ENCODE data around the gene IGLL5.
A peak's percentile ranks its signal among the peaks of the same experiment; 100 is the strongest.

The IGLL5 gene

DNA sequence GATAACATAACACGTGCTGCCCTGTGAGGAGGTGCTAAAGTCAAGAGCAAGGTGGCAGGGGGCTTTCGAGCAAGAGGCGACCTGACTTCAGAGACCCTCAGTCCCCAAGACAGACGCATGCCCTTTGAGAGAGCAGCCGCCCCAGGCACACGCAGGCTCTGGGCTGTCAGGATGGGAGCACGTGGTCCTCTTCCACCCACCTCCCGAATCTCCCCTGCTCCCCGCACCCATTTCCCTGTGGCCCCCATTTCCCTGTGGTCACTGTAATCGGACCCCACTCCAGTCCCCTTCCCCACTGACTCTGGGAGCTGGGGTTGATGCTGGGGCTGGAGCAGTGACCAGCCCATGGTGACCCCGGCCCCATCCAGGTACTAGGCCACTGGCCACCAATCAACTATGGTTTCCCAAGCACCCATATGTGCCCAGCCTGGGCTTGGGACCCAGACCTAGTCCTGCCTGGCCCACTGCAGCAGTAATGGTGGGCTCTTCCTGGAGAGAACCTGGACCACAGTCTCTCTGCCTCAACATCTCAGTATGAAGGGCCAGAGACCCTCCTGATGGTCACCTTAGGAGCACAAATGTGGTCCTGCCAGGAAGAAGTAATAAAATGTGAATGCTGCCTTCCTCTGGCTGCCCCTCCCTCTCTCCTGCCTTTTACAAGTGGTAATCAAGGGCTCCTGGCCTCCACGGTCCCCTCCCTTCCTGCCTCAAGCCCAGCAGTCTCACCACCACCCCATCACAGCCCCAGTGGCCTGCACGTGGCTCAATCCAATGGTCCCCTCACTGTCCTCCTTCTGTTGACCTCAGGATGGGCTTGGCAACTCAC is 39.0 kb downstream of the IGLL5 start:
- in situ Hi-C loops (cut with HindIII; ENCODE audit: low pct_ligation_motif_present, low sequenced_read_pairs) = no loop called here
- Histone ChIP-seq H3K4me3 (ENCODE audit: low read depth, low read length) (no peak overlapping the region), H3K36me3 (replicated peaks) (no peaks in the 10 kb centered on the region), H3K27ac (no peak overlapping the region), H3K27me3 (replicated peaks) (peaks cover 17% of the 10 kb centered on the region)
- no peak for DNase-seq
- TF ChIP-seq, protein P1, sequence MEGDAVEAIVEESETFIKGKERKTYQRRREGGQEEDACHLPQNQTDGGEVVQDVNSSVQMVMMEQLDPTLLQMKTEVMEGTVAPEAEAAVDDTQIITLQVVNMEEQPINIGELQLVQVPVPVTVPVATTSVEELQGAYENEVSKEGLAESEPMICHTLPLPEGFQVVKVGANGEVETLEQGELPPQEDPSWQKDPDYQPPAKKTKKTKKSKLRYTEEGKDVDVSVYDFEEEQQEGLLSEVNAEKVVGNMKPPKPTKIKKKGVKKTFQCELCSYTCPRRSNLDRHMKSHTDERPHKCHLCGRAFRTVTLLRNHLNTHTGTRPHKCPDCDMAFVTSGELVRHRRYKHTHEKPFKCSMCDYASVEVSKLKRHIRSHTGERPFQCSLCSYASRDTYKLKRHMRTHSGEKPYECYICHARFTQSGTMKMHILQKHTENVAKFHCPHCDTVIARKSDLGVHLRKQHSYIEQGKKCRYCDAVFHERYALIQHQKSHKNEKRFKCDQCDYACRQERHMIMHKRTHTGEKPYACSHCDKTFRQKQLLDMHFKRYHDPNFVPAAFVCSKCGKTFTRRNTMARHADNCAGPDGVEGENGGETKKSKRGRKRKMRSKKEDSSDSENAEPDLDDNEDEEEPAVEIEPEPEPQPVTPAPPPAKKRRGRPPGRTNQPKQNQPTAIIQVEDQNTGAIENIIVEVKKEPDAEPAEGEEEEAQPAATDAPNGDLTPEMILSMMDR (IDR thresholded peaks at IDR 0.05; ENCODE audit: low read depth, low read length, missing control alignments) = no peak

DNA sequence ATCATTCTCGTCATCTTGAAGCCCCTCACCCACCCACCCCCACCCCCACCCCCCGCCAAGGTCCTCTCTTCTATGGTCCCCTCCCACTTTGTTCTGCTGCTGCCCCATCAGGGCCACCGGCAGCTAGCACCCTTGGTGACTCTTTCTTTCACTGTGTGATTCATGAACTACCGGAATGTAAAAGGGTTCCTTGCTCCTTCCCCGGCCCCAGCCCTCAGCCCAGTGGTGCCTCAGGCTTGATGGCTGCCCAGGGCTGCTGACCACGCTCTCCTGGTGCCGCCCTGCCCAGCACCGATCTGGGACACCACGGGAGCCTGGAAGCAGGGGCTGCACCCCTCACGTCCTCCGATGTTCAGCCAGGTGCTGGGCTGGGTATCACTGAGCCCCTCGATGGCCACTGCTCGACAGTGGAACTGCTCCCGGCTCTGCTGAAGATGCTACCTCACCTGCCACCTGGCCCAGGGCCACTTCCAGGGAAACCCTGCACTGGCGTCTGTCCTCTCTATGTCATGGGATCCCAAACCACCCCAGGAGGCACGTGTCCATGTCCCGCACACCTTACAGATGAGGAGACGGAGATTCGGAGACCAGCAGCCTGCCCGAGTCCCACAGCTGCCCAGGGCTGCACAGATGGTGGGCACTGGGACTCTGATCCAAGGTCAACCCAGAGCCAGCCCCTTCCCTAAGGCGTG is 39.7 kb downstream of the IGLL5 start:
- Histone ChIP-seq H3K4me3 (ENCODE audit: low read depth, low read length) (no peak overlapping the region), H3K27me3 (replicated peaks) (peaks cover 17% of the 10 kb centered on the region), H3K27ac (no peak overlapping the region), H3K36me3 (replicated peaks) (no peaks in the 10 kb centered on the region)
- no peak for DNase-seq
- TF ChIP-seq, protein P1 (IDR thresholded peaks at IDR 0.05; ENCODE audit: low read depth, low read length, missing control alignments) = no peak
- in situ Hi-C loops (cut with HindIII; ENCODE audit: low pct_ligation_motif_present, low sequenced_read_pairs) = no loop called here

DNA sequence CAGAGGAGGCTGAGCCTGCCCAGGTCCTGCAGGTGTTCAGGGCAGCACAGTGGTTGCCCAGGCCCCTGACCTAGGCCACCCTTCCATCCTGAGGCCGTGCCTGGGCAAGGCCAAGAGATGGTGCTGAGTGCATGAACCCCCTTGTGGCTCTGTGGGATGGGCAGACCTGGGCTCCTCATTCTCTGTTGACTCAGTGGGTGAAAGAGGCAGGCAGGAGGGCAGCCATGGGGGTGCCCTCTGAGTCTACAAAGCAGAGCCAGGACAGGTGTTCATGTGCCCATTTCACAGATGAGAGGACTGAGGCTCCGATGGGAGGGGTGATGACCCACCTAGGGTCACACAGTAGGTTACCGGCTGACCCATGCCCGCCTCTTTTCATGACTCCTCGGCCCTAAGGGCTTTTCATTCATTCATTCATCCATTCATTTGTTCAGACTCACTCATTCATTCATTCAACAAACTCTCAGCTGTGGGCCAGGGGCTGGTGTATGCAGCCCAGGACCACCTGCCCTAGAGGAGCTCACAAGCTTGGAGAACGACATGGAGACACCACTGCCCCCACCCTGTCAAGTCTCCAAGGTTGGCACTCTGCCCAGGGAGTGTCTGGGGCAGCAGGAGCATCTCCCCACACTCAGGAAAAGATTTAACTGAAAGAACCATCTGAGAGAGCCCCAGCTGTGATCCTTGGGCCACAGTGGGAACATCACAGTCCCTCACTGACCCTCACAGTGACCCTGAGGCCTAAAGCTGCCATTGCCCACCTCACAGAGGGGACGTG is 40.5 kb downstream of the IGLL5 start:
- in situ Hi-C loops (cut with HindIII; ENCODE audit: low pct_ligation_motif_present, low sequenced_read_pairs) = no loop called here
- DNase-seq = no peak
- peak overlapping the region; percentile 30 for H3K27ac ChIP-seq
- no peaks in the 10 kb centered on the region for H3K36me3 ChIP-seq (replicated peaks)
- peaks cover 17% of the 10 kb centered on the region for H3K27me3 ChIP-seq (replicated peaks)
- TF ChIP-seq, protein P1 (IDR thresholded peaks at IDR 0.05; ENCODE audit: low read depth, low read length, missing control alignments) = no peak
- H3K4me3 ChIP-seq (ENCODE audit: low read depth, low read length) = no peak overlapping the region

DNA sequence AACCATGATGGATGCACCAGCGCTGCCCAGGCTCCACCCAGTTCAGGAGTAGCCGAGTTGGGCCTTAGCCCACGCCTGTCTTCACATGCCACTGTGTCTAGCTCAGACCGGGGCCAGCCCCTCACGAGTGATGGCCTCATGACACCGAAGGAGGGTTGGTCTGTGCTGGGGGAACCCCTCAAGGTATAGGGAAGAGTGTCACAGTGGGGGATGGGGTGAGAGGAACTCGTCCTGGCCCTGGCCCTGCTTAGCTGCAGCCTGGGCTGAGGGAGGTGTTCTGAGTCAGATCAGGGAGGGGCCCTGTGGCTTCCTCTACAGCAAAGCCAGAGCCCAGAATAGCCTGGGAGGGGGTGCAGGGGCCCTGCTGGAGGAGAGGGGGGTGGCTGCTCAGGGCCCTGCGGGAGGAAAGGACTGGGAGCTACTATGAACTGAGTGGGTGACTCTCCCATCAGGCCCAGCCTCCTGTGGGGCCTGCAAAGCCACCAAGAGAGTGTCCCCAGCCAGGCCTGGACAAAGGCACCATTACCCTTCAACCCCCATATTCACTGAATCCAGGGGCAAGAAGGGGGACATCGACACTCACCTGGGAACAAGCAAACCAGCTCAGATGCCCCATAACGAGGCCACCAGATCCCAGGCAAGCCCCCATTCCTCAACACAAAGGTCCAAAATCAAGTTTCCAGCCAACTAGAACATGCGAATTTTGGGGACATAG is 41.2 kb downstream of the IGLL5 start:
- H3K27ac ChIP-seq = peak overlapping the region; percentile 30
- DNase-seq = peak; percentile 25
- no peaks in the 10 kb centered on the region for H3K36me3 ChIP-seq (replicated peaks)
- in situ Hi-C loops (cut with HindIII; ENCODE audit: low pct_ligation_motif_present, low sequenced_read_pairs) = no loop called here
- peaks cover 17% of the 10 kb centered on the region for H3K27me3 ChIP-seq (replicated peaks)
- TF ChIP-seq, protein P1 (IDR thresholded peaks at IDR 0.05; ENCODE audit: low read depth, low read length, missing control alignments) = no peak
- no peak overlapping the region for H3K4me3 ChIP-seq (ENCODE audit: low read depth, low read length)

DNA sequence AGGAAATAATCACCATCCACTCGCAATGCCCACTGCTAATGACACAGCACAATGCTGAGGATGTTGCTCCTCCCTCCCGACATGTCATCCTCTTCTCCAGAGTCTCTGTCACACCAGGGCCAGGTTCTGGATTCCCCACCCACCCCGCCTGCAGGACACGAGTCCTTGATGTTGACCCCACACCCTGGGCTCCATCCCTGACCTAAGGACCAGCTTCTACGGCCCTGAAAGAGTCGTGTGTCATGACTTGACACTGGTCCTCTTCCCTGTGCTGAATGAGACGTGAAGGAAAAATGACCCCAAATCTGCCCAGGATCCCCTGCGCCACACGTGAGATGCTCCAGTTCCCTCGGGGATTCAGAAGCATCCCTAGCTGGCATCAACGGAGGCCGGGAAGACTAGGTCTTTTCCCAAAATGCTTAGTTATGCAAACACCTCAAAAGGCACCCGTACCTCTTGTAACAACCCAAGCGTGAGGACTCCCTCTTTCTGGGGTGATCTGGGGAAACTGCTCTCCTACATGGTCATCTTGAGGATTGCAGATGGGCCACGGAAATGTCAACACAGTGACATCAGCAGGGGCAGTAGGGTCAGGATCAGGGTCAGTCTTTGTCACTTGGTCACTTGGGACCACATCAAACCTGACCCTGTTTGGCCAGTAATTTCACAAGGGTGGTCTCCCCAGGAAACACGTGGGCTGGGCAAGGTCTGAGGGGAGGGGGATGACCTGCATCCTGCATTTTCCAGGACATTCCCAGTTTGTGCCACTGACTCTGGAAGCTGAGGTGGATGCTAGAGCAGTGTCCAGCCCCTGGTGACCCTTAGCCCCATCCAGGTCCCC is 42.0 kb downstream of the IGLL5 start:
- in situ Hi-C loops (cut with HindIII; ENCODE audit: low pct_ligation_motif_present, low sequenced_read_pairs) = no loop called here
- H3K4me3 ChIP-seq (ENCODE audit: low read depth, low read length) = no peak overlapping the region
- DNase-seq = no peak
- TF ChIP-seq, protein P1 (IDR thresholded peaks at IDR 0.05; ENCODE audit: low read depth, low read length, missing control alignments) = no peak
- peaks cover 17% of the 10 kb centered on the region for H3K27me3 ChIP-seq (replicated peaks)
- H3K27ac ChIP-seq = peak overlapping the region; percentile 20
- no peaks in the 10 kb centered on the region for H3K36me3 ChIP-seq (replicated peaks)

Data from brain microvascular endothelial cell (primary cell).